Sigmoid colon (tissue), 7 donors: Measurements from ENCODE around the gene GMPS. TPM values are rescaled to one million over a fixed set of nuclear protein-coding genes. Genes with fewer than 3 reads are reported as not detected.

Experiments used
- DNase-seq: peaks from one replicate; pipeline ENCODE4 v3.0.0-alpha.2; 2019
- H3K27ac ChIP-seq, 4 donors: fragments of 200-600 bp; sonication (generic); one replicate each; pipeline ENCODE4 v1.5.1; 2016 to 2019; ENCODE audit warnings: mild to moderate bottlenecking in 1 of 4
- H3K27me3 ChIP-seq, 3 donors: fragments of 200-600 bp; sonication (generic); one replicate each; pipeline ENCODE4 v1.5.1; 2019; ENCODE audit warnings: mild to moderate bottlenecking in 1 of 3
- H3K36me3 ChIP-seq, 4 donors: fragments of 200-600 bp; sonication (generic); one replicate each; pipeline ENCODE4 v1.5.1; 2016 to 2019
- H3K4me1 ChIP-seq, 4 donors: fragments of 200-600 bp; sonication (generic); one replicate each; pipeline ENCODE4 v1.5.1; 2017 to 2019
- H3K4me3 ChIP-seq, 4 donors: fragments of 200-600 bp; sonication (generic); one replicate each; pipeline ENCODE4 v1.5.1; 2017 to 2019; ENCODE audit warnings: mild to moderate bottlenecking in 2 of 4, moderate library complexity in 1 of 4
- H3K9me3 ChIP-seq, 4 donors: fragments of 200-600 bp in 3 of 4; sonication (generic) in 3 of 4; one replicate each; pipeline versions ENCODE4 v1.5.1 to v1.6.1; 2013 to 2019
- EP300 ChIP-seq, 4 donors: sonication (generic); formaldehyde crosslinking; IDR thresholded peaks; one replicate each; pipeline ENCODE4 v1.6.1; 2017; ENCODE audit warnings: antibody characterized with exemption in 4 of 4
- POLR2A ChIP-seq, 2 donors: fragments of 450-650 bp; IDR thresholded peaks; one replicate each; pipeline ENCODE4 v1.6.1; 2016; ENCODE audit warnings: antibody characterized with exemption in 2 of 2, mild to moderate bottlenecking in 2 of 2, moderate library complexity in 2 of 2
- POLR2AphosphoS5 ChIP-seq, 4 donors: sonication (generic); formaldehyde crosslinking; IDR thresholded peaks; one replicate each; pipeline ENCODE4 v1.6.1; 2017; ENCODE audit warnings: antibody characterized with exemption in 4 of 4
- WGBS, 2 donors: extraction: QIAGEN DNeasy Blood & Tissue Kit; methylation state at CpG; one replicate each; pipeline ENCODE4 v1.1.7; 2013; 5-methylcytosine and 5-hydroxymethylcytosine counted together
- intact Hi-C: fragments of 100-400 bp; cut with DNase I; formaldehyde crosslinking; loops from one replicate; pipeline ENCODE4 v1.15.1; 2023
- polyA plus RNA-seq, 3 donors: library from polyadenylated mRNA; stranded (reverse); fragments of 200-250 nt; gene quantifications; one replicate each; pipeline ENCODE4 v1.2.3, GENCODE V29; 2013
- total RNA-seq, 4 donors: library from RNA; depleted of rRNA; stranded (reverse); fragments of >200 nt; gene quantifications; one replicate each; pipeline ENCODE4 v1.1.0, GENCODE V29; 2016
- TF ChIP-seq, protein P1 (sequence below), 4 experiments: fragments of 450-650 bp in 3 of 4; fragments of 200-600 bp in 1 of 4; IDR thresholded peaks; one replicate each; pipeline ENCODE4 v1.5.1; 2016 to 2019; ENCODE audit warnings: antibody characterized with exemption in 4 of 4, mild to moderate bottlenecking in 3 of 4, moderate library complexity in 2 of 4
- donor health status: healthy with polysubstance abuse.
- donor health status: Bipolar disorder and iron deficiency.
- donor health status: healthy.

Gene GMPS
- total and polyA plus RNA-seq, 7 donors: 12.7 to 45.7 (median 25.6) TPM

DNA sequence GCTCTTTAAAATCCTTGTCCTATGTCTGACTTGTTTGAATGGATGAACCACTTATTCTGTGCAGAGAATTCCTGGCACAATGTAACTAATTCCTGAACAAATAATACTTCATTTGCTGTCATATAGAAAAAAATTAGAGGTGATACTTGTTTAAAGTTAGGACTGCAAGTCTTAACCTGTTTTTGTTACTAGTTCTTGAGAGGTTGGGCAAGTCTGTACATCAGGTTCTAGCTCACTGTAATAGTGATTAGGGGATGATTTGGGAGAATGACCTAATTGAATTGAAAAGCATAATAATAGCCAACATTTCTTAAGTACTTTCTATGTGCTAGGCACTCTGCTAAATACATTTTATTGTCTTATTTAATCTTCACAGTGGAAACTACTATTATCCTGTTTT lies 49.3 kb downstream of the GMPS start:
- H3K36me3 ChIP-seq: peaks cover 0 to 88% (median 15%) of the 10 kb centered on the region in 4 donors
- H3K27ac ChIP-seq: no peak overlapping the region
- peaks cover 0 to 3% (median 0%) of the 10 kb centered on the region in 4 donors for H3K4me1 ChIP-seq
- H3K27me3 ChIP-seq: no peaks in the 10 kb centered on the region
- intact Hi-C loops: no loop called here
- no peak for DNase-seq
- no peak overlapping the region for H3K4me3 ChIP-seq
- no peaks in the 10 kb centered on the region for H3K9me3 ChIP-seq
- TF ChIP-seq, protein P1, sequence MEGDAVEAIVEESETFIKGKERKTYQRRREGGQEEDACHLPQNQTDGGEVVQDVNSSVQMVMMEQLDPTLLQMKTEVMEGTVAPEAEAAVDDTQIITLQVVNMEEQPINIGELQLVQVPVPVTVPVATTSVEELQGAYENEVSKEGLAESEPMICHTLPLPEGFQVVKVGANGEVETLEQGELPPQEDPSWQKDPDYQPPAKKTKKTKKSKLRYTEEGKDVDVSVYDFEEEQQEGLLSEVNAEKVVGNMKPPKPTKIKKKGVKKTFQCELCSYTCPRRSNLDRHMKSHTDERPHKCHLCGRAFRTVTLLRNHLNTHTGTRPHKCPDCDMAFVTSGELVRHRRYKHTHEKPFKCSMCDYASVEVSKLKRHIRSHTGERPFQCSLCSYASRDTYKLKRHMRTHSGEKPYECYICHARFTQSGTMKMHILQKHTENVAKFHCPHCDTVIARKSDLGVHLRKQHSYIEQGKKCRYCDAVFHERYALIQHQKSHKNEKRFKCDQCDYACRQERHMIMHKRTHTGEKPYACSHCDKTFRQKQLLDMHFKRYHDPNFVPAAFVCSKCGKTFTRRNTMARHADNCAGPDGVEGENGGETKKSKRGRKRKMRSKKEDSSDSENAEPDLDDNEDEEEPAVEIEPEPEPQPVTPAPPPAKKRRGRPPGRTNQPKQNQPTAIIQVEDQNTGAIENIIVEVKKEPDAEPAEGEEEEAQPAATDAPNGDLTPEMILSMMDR (IDR thresholded peaks at IDR 0.05): no peak
- TF ChIP-seq POLR2A (IDR thresholded peaks at IDR 0.05) (no peak), EP300 (IDR thresholded peaks at IDR 0.05) (no peak), POLR2AphosphoS5 (IDR thresholded peaks at IDR 0.05) (no peak)

DNA sequence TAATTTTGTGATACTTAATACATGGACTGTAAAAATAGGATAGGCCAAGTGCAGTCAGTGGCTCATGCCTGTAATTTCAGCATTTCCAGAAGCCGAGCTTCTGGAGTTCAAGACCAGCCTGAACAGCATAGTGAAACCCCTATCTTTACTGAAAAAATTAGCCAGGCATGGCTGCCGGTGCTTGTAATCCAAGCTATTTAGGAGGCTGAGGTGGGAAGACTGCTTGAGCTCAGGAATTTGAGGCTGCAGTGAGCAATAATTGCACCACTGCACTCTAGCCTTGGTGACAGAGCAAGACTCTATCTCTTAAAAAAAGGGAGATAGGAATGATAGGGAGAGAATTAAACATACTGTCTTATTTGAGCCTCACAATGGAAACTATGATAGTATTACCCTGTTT lies 51.0 kb downstream of the GMPS start:
- intact Hi-C loops: no loop called here
- H3K36me3 ChIP-seq: peaks cover 0 to 88% (median 12%) of the 10 kb centered on the region in 4 donors
- WGBS, 2 donors: 97 to 98% methylated on average over 2 of the region's 2 CpGs

DNA sequence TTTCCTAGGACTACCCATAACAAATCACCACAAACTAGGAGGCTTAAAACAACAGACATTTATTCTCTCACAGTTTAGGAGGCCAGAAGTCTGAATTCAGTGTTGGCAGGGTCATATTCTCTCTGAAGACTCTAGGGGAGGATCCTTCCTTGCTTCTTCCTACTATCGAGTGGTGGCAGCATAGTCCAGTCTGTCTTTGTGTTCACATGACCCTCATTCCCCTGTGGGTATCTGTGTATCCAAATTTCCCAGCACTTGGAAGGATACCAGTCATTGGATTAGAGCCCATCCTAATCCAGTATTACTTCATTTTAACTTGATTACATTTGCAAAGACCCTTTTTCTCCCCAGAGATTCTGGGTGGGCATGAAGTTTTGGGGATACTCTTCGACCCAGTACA lies 63.8 kb downstream of the GMPS start:
- H3K36me3 ChIP-seq: peaks cover 8 to 64% (median 20%) of the 10 kb centered on the region in 4 donors
- no peak for TF ChIP-seq POLR2AphosphoS5 (IDR thresholded peaks at IDR 0.05)
- TF ChIP-seq, protein P1 (IDR thresholded peaks at IDR 0.05): no peak
- no peak overlapping the region for H3K4me3 ChIP-seq
- H3K4me1 ChIP-seq: no peaks in the 10 kb centered on the region
- H3K27me3 ChIP-seq: no peaks in the 10 kb centered on the region
- intact Hi-C loops: no loop called here
- no peak overlapping the region for H3K27ac ChIP-seq
- 82 to 83% methylated on average over 2 of the region's 2 CpGs for WGBS, 2 donors
- no peak for DNase-seq
- no peaks in the 10 kb centered on the region for H3K9me3 ChIP-seq

More for the DNA sequence above, 51.0 kb downstream of the GMPS start:
- no peak for TF ChIP-seq POLR2AphosphoS5 (IDR thresholded peaks at IDR 0.05)
- no peak for TF ChIP-seq EP300 (IDR thresholded peaks at IDR 0.05)
- no peak for TF ChIP-seq POLR2A (IDR thresholded peaks at IDR 0.05)
- TF ChIP-seq, protein P1 (IDR thresholded peaks at IDR 0.05): no peak
- Histone ChIP-seq H3K27ac (no peak overlapping the region), H3K9me3 (no peaks in the 10 kb centered on the region), H3K4me3 (no peak overlapping the region), H3K4me1 (peaks cover 0 to 3% (median 0%) of the 10 kb centered on the region in 4 donors), H3K27me3 (no peaks in the 10 kb centered on the region)
- DNase-seq: no peak

DNA sequence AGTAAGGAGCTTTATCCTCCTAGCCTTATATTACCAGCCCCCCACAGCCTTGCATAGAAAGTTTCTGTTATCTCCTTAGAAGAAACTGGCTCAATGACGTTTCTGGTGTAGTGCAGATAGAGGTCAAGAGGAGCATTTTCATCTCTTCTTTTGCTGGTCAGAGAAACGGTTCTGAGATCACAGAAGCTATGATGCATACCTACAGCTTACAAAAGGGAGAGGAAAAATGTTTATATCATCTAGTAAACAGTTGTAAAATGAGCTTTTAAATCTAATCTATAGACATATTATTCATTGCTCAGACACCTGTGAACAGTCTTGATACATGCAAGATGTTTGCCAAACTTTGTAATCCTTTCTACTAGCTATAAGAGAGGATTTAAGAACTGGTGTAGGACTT lies 68.0 kb downstream of the GMPS start:
- H3K36me3 ChIP-seq: peaks cover 8 to 48% (median 20%) of the 10 kb centered on the region in 4 donors
- no peak overlapping the region for H3K27ac ChIP-seq
- no peaks in the 10 kb centered on the region for H3K27me3 ChIP-seq
- TF ChIP-seq, protein P1 (IDR thresholded peaks at IDR 0.05): no peak
- TF ChIP-seq POLR2AphosphoS5 (IDR thresholded peaks at IDR 0.05) (no peak), EP300 (IDR thresholded peaks at IDR 0.05) (no peak), POLR2A (IDR thresholded peaks at IDR 0.05) (no peak)
- no peak for DNase-seq
- 57 to 70% methylated on average over 2 of the region's 2 CpGs for WGBS, 2 donors
- no peaks in the 10 kb centered on the region for H3K9me3 ChIP-seq
- H3K4me3 ChIP-seq: no peak overlapping the region
- intact Hi-C loops: no loop called here
- no peaks in the 10 kb centered on the region for H3K4me1 ChIP-seq

DNA sequence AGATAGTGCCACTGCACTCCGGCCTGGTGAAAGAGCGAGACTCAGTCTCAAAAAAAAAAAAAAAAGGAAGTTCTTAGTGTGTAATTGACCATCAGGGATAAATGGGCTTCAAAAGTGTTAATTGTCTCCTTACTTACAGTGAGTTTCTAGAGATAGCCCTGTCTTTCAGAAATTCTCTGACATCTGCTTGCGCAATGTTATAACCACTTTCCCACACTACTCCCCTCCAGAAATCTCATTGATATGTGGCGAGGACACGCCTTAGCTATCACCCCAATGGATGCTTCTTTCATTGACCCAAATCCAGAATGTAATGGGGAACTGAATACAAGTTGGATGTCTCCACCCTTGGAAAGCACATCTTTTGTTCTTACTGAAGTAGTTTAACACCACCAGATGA lies 70.9 kb downstream of the GMPS start:
- H3K4me3 ChIP-seq: no peak overlapping the region
- intact Hi-C loops: no loop called here
- peaks cover 3 to 29% (median 12%) of the 10 kb centered on the region in 4 donors for H3K36me3 ChIP-seq
- TF ChIP-seq, protein P1 (IDR thresholded peaks at IDR 0.05): no peak
- TF ChIP-seq EP300 (IDR thresholded peaks at IDR 0.05): no peak
- TF ChIP-seq POLR2AphosphoS5 (IDR thresholded peaks at IDR 0.05): no peak
- no peak for TF ChIP-seq POLR2A (IDR thresholded peaks at IDR 0.05)
- H3K4me1 ChIP-seq: no peaks in the 10 kb centered on the region
- no peak for DNase-seq
- 96% methylated on average over 5 of the region's 5 CpGs for WGBS, 2 donors
- no peaks in the 10 kb centered on the region for H3K27me3 ChIP-seq
- H3K27ac ChIP-seq: no peak overlapping the region
- no peaks in the 10 kb centered on the region for H3K9me3 ChIP-seq
